Measurements from ENCODE around the gene COL23A1.

Gene COL23A1

GRCh38 chr5:178472138-178472537, 118.1 kb downstream of the COL23A1 start:
- Mint-ChIP-seq H3K4me3 (no peak overlapping the region), H3K4me1 (no peaks in the 10 kb centered on the region), H3K27me3 (peaks cover 1% of the 10 kb centered on the region), H3K36me3 (no peaks in the 10 kb centered on the region), H3K9me3 (no peaks in the 10 kb centered on the region), H3K27ac (no peak overlapping the region)

DNA sequence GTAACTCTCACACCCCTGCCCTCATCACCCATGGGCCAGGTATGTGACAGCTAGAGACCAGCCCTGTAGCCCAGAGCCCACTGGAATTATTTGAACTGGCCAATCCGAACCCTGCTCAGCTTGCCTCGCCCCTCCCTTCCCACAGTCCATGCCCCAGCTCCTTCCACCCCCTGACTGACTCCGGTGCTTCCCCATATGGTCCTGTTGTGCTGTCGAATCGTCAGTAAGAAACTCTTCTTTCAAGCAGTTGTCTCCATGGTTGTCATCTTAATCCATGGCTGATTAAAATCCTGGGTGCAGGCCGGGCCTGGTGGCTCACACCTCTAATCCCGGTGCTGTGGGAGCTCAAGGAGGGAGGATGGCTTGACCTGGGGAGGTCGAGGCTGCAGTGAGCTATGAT, 118.5 kb downstream of the COL23A1 start:
- Mint-ChIP-seq H3K27me3 (peaks cover 1% of the 10 kb centered on the region), H3K9me3 (no peaks in the 10 kb centered on the region), H3K27ac (no peak overlapping the region), H3K4me3 (no peak overlapping the region), H3K36me3 (no peaks in the 10 kb centered on the region), H3K4me1 (no peaks in the 10 kb centered on the region)

- Mint-ChIP-seq H3K27ac (no peak overlapping the region), H3K9me3 (no peaks in the 10 kb centered on the region), H3K36me3 (no peaks in the 10 kb centered on the region), H3K27me3 (peaks cover 1% of the 10 kb centered on the region), H3K4me1 (no peaks in the 10 kb centered on the region), H3K4me3 (no peak overlapping the region)
These were observed 119.5 kb downstream of the COL23A1 start for GRCh38 chr5:178470760-178471025.

DNA sequence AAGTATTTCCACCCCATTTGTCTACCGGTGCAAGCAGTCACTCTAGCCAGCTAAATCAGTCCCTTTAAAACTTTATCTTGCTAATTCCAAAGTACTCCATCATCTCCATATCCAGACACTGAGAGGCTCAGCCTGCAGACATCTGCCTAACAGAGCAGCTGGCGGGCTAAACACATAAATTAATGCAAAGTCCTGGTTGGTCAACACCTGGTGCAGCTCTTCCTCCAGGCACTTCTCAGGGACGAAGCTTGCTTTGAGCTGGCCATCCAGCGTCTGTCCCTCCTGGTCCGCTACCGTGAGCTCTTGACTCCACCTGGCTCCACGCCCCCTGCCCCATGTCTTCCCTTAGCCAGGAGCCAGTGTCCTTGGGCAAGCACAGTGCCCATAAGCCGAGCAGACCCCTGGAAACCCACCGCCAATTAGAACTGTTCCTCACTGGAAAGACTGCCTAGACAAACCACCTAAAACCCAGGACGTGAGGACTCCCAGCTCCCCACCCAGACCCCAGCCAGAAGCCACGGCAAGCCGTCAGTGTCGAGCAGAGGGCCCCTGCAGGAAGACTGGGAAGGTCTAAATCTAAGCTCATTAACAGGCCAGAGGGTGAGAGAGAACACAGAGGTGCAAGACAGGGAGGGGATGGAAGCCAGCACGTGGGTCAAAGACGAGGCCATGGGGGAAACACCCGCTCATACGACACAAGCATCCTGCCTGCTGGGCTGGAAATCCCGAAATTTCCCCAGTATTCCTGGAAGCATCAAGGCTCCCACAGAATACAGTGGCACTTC, 120.0 kb downstream of the COL23A1 start:
- no peaks in the 10 kb centered on the region for H3K9me3 Mint-ChIP-seq
- no peak overlapping the region for H3K27ac Mint-ChIP-seq
- no peaks in the 10 kb centered on the region for H3K36me3 Mint-ChIP-seq
- H3K4me3 Mint-ChIP-seq: no peak overlapping the region
- peaks cover 1% of the 10 kb centered on the region for H3K27me3 Mint-ChIP-seq
- no peaks in the 10 kb centered on the region for H3K4me1 Mint-ChIP-seq

GRCh38 chr5:178469011-178469974, 120.9 kb downstream of the COL23A1 start:
- Mint-ChIP-seq H3K4me1 (no peaks in the 10 kb centered on the region), H3K9me3 (no peaks in the 10 kb centered on the region), H3K4me3 (no peak overlapping the region), H3K36me3 (no peaks in the 10 kb centered on the region), H3K27ac (no peak overlapping the region), H3K27me3 (peaks cover 1% of the 10 kb centered on the region)

DNA sequence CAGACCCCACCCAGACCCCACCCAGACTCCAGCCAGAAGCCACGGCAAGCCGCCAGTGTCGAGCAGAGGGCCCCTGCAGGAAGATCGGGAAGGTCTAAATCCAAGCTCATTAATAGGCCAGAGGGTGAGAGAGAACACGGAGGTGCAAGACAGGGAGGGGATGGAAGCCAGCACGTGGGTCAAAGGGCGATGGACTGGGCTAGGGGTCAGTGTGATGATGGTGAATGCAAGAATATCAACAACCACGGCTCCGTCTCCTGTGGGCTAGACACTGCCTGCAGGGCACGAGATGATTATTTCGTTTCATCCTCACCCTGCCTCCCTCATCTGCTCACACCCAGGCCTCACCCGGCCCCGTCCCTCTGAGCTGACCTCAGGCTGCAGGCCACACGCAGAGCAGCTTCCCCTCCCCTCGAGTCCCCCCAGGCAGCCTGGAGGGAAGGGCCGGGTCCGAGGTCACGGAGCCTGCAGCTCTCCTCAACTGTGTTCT, 122.0 kb downstream of the COL23A1 start:
- no peak overlapping the region for H3K27ac Mint-ChIP-seq

DNA sequence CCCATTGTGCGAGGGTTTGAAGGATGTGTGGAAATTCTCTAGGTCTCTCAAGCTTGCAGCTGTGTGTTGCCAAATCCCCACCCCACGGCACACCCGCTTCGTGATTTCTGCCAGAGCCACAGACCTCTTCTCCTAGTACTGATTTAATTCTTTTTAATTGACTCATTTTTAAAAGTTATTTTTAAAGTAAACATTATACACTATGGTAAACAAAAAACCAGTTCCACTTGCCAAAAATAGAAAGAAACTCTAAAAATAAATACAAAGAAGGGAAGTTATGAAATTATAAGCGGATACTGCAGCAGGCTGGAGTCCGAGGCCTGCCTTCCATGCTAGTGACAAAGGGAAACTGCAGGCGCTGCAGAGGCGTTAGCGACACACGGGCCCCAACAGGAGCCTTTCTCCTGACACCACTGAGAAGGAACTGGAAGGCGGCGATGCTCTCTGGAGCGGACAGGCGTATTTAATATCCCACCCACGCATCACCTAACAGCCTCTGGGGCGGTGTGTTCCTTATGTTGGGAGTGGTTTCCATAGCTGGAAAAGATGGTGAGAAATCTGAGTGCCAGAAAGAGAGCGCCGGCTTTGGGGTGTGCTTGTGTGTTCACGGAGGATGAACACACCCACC, 122.5 kb downstream of the COL23A1 start:
- H3K9me3 Mint-ChIP-seq: no peaks in the 10 kb centered on the region
- H3K27ac Mint-ChIP-seq: no peak overlapping the region
- no peaks in the 10 kb centered on the region for H3K4me1 Mint-ChIP-seq
- H3K27me3 Mint-ChIP-seq: peaks cover 3% of the 10 kb centered on the region
- H3K4me3 Mint-ChIP-seq: no peak overlapping the region
- no peaks in the 10 kb centered on the region for H3K36me3 Mint-ChIP-seq

More for the DNA sequence above, 122.0 kb downstream of the COL23A1 start:
- Mint-ChIP-seq H3K36me3 (no peaks in the 10 kb centered on the region), H3K9me3 (no peaks in the 10 kb centered on the region), H3K4me1 (no peaks in the 10 kb centered on the region), H3K27me3 (peaks cover 2% of the 10 kb centered on the region), H3K4me3 (no peak overlapping the region)

DNA sequence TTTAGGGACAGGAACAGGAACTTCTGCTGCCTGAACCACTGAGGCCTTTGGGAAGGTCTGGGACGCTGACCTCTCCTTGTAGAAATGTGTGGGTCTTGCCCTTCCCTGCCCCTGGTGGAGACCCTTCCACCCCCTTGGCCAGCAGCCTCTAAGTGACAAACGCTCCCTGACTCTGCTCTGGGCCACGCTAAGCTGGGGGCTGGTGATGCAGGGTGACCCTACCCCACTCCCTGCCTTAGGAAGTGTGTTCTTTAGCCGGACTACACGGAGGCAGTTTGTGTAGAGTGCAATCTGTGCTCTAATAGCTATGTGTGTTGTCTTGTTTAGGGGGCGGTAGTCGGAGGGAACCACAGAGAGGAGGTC, 123.0 kb downstream of the COL23A1 start:
- H3K36me3 Mint-ChIP-seq: no peaks in the 10 kb centered on the region
- H3K27ac Mint-ChIP-seq: no peak overlapping the region
- no peak overlapping the region for H3K4me3 Mint-ChIP-seq
- no peaks in the 10 kb centered on the region for H3K4me1 Mint-ChIP-seq
- peaks cover 3% of the 10 kb centered on the region for H3K27me3 Mint-ChIP-seq
- H3K9me3 Mint-ChIP-seq: no peaks in the 10 kb centered on the region

GRCh38 chr5:178466342-178466741, 123.9 kb downstream of the COL23A1 start:
- no peaks in the 10 kb centered on the region for H3K36me3 Mint-ChIP-seq
- H3K4me1 Mint-ChIP-seq: no peaks in the 10 kb centered on the region
- no peak overlapping the region for H3K4me3 Mint-ChIP-seq
- no peaks in the 10 kb centered on the region for H3K9me3 Mint-ChIP-seq
- H3K27me3 Mint-ChIP-seq: peaks cover 3% of the 10 kb centered on the region
- H3K27ac Mint-ChIP-seq: no peak overlapping the region

DNA sequence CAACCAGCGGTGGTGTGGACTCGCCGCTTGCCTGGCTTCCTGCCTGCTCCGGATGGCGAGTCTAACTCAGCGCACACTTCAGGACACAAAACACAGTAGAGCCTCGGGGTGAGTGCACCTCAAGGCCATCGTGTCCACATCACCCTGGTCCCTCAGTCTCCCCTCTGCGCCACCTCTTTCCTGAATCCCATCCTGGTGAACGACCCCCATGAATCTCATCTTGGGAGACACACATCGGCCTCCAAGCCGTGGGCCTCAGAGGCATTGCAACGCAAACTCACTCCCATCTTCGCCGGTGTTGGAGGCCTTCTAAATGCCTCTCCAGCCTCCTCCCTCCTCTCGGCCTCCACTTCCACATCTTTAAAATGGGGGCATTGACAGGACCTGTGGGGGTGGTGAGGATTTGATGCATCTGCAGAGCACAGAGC, 124.3 kb downstream of the COL23A1 start:
- peaks cover 3% of the 10 kb centered on the region for H3K27me3 Mint-ChIP-seq
- no peaks in the 10 kb centered on the region for H3K36me3 Mint-ChIP-seq
- H3K4me1 Mint-ChIP-seq: no peaks in the 10 kb centered on the region
- H3K9me3 Mint-ChIP-seq: no peaks in the 10 kb centered on the region
- no peak overlapping the region for H3K4me3 Mint-ChIP-seq
- no peak overlapping the region for H3K27ac Mint-ChIP-seq

DNA sequence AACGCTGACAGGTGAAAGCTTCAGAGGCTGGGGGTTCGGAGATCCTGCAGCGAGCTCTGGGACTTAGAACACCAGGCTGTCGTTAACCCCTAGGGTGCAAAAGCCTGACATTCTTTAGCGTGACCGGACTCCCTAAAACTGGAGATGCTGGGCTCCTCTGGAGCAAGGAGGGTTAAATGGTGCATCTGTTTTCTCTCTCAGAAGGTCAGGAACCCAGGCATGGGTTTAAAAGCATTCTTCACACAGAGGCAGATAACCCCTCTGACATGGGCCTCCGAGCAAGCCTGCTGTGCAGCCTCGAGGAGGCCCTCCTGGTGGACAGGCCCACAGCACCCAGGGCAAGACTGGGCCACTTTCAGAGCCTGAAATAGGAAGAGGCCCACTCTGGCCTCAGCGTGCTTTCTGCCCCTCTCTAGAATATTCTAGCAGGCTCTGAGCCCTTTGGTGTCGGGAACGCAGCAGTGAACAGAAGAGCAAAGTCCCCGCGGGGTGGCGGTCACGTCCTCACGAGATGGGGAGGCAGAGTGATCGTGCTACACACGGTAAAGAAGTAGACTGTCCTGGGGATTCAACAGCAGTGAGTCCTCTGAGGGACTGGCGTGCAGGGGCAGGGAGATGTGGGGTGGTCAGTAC, 124.8 kb downstream of the COL23A1 start:
- peaks cover 3% of the 10 kb centered on the region for H3K27me3 Mint-ChIP-seq
- H3K9me3 Mint-ChIP-seq: no peaks in the 10 kb centered on the region
- H3K4me3 Mint-ChIP-seq: no peak overlapping the region
- H3K27ac Mint-ChIP-seq: no peak overlapping the region
- no peaks in the 10 kb centered on the region for H3K36me3 Mint-ChIP-seq
- H3K4me1 Mint-ChIP-seq: no peaks in the 10 kb centered on the region

GRCh38 chr5:178464431-178465048, 125.7 kb downstream of the COL23A1 start:
- H3K36me3 Mint-ChIP-seq: no peaks in the 10 kb centered on the region
- H3K27ac Mint-ChIP-seq: no peak overlapping the region
- no peaks in the 10 kb centered on the region for H3K9me3 Mint-ChIP-seq
- no peak overlapping the region for H3K4me3 Mint-ChIP-seq
- no peaks in the 10 kb centered on the region for H3K4me1 Mint-ChIP-seq
- peaks cover 3% of the 10 kb centered on the region for H3K27me3 Mint-ChIP-seq

- peaks cover 1% of the 10 kb centered on the region for H3K27me3 Mint-ChIP-seq
- H3K36me3 Mint-ChIP-seq: no peaks in the 10 kb centered on the region
These were observed 126.7 kb downstream of the COL23A1 start for GRCh38 chr5:178463321-178464155.

GRCh38 chr5:178462816-178463215, 127.4 kb downstream of the COL23A1 start:
- Mint-ChIP-seq H3K4me1 (no peaks in the 10 kb centered on the region), H3K27me3 (peaks cover 1% of the 10 kb centered on the region), H3K4me3 (no peak overlapping the region), H3K9me3 (no peaks in the 10 kb centered on the region), H3K27ac (no peak overlapping the region), H3K36me3 (no peaks in the 10 kb centered on the region)

More at GRCh38 chr5:178463321-178464155, 126.7 kb downstream of the COL23A1 start:
- Mint-ChIP-seq H3K27ac (no peak overlapping the region), H3K4me3 (no peak overlapping the region), H3K4me1 (no peaks in the 10 kb centered on the region), H3K9me3 (no peaks in the 10 kb centered on the region)
